Sigmoid colon (tissue), 4 donors: ENCODE results near the gene ACTN4.

ENCODE experiments used
- CTCF ChIP-seq, 4 experiments: fragments of 450-650 bp in 3 of 4; fragments of 200-600 bp in 1 of 4; IDR thresholded peaks; one replicate each; pipeline ENCODE4 v1.5.1; 2016 to 2019; ENCODE audit warnings: antibody characterized with exemption in 4 of 4, mild to moderate bottlenecking in 3 of 4, moderate library complexity in 2 of 4
- POLR2A ChIP-seq, 2 donors: fragments of 450-650 bp; IDR thresholded peaks; one replicate each; pipeline ENCODE4 v1.6.1; 2016; ENCODE audit warnings: antibody characterized with exemption in 2 of 2, mild to moderate bottlenecking in 2 of 2, moderate library complexity in 2 of 2
- POLR2AphosphoS5 ChIP-seq, 4 donors: sonication (generic); formaldehyde crosslinking; IDR thresholded peaks; one replicate each; pipeline ENCODE4 v1.6.1; 2017; ENCODE audit warnings: antibody characterized with exemption in 4 of 4

- TF ChIP-seq CTCF (IDR thresholded peaks at IDR 0.05), result no peak
- no peak for TF ChIP-seq POLR2AphosphoS5 (IDR thresholded peaks at IDR 0.05)
- no peak for TF ChIP-seq POLR2A (IDR thresholded peaks at IDR 0.05)
These were observed 57.1 kb downstream of the ACTN4 start for GRCh38 chr19:38704488-38705026.
